Parathyroid adenoma (tissue), 2 donors: ENCODE results near the gene DRG1.

Experiments
- H2AFZ ChIP-seq: fragments of 300-600 bp; sonication (generic); one replicate; pipeline ENCODE4 v1.7.0; 2017; ENCODE audit warnings: antibody characterized with exemption, mild to moderate bottlenecking
- H3K27ac ChIP-seq: fragments of 300-600 bp; sonication (generic); one replicate; pipeline ENCODE4 v1.7.0; 2017
- H3K27me3 ChIP-seq: fragments of 300-600 bp; sonication (generic); one replicate; pipeline ENCODE4 v1.7.0; 2017; ENCODE audit warnings: low read length; ENCODE audit not compliant: control insufficient read depth, insufficient read depth
- H3K36me3 ChIP-seq: fragments of 300-600 bp; sonication (generic); one replicate; pipeline ENCODE4 v1.7.0; 2017; ENCODE audit warnings: low read length; ENCODE audit not compliant: control insufficient read depth, insufficient read depth
- H3K4me1 ChIP-seq: fragments of 300-600 bp; sonication (generic); one replicate; pipeline ENCODE4 v1.7.0; 2017; ENCODE audit warnings: control low read depth
- H3K4me2 ChIP-seq: fragments of 300-600 bp; sonication (generic); one replicate; pipeline ENCODE4 v1.7.0; 2017; ENCODE audit warnings: low read length
- H3K4me3 ChIP-seq: fragments of 300-600 bp; sonication (generic); one replicate; pipeline ENCODE4 v1.7.0; 2017; ENCODE audit warnings: low read depth, low read length
- H3K79me2 ChIP-seq: fragments of 300-600 bp; sonication (generic); one replicate; pipeline ENCODE4 v1.7.0; 2017; ENCODE audit warnings: control low read depth
- H3K9ac ChIP-seq: fragments of 300-600 bp; sonication (generic); one replicate; pipeline ENCODE4 v1.7.0; 2017; ENCODE audit warnings: mild to moderate bottlenecking
- H3K9me3 ChIP-seq: fragments of 300-600 bp; sonication (generic); one replicate; pipeline ENCODE4 v1.7.0; 2017; ENCODE audit warnings: low read length; ENCODE audit not compliant: control insufficient read depth
- TF ChIP-seq, protein P1 (sequence below): fragments of 300-600 bp; sonication (generic); IDR thresholded peaks from one replicate; pipeline ENCODE4 v1.7.0; 2017; ENCODE audit warnings: antibody characterized with exemption, mild to moderate bottlenecking
- donor health status: primary hyperparathyroidism.

Gene DRG1

DNA sequence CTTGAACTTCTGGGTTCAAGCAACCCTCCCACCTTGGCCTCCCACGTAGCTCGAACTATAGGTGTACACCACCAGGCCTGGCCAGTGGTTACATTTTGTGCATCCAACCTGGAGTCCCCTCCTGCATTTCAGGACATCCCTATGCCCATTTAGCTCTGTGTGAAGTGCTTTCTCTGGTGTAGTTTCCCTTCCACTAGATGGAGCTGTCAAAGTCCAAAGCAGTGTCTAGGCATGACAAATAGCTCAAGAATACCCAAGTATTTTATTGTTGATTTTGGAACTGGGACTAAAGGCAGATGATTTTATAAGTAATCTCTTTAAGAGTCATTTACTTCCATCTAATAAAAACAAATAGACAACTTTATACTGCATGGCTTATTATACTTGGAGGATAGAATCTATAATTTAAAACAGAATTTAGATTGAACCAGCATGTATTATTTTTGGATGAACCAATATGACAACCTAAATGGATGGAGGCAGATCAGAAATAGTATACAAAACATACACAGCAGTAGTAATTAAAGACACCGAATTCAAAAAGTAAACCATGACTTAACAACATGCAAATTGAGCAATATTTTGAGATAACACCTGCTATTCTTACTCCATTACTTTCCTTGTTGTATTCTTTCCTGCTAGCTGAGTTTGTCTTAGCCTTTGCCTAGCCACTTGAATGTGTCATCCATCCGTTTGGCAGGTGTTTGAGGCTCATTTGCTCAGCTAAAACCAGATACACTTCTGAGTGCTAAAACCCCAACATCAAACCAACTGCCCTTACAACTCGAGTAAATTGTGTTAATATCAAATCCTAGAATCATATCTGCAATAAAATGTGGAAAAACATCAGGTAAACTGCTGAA lies 52.5 kb downstream of the DRG1 start:
- Histone ChIP-seq H3K4me1 (peaks cover 2% of the 10 kb centered on the region), H2AFZ (no peak overlapping the region), H3K4me3 (no peak overlapping the region), H3K79me2 (no peaks in the 10 kb centered on the region), H3K27ac (no peak overlapping the region), H3K9me3 (no peaks in the 10 kb centered on the region), H3K36me3 (no peaks in the 10 kb centered on the region), H3K27me3 (no peaks in the 10 kb centered on the region), H3K4me2 (no peak overlapping the region), H3K9ac (no peak overlapping the region)
- TF ChIP-seq, protein P1, sequence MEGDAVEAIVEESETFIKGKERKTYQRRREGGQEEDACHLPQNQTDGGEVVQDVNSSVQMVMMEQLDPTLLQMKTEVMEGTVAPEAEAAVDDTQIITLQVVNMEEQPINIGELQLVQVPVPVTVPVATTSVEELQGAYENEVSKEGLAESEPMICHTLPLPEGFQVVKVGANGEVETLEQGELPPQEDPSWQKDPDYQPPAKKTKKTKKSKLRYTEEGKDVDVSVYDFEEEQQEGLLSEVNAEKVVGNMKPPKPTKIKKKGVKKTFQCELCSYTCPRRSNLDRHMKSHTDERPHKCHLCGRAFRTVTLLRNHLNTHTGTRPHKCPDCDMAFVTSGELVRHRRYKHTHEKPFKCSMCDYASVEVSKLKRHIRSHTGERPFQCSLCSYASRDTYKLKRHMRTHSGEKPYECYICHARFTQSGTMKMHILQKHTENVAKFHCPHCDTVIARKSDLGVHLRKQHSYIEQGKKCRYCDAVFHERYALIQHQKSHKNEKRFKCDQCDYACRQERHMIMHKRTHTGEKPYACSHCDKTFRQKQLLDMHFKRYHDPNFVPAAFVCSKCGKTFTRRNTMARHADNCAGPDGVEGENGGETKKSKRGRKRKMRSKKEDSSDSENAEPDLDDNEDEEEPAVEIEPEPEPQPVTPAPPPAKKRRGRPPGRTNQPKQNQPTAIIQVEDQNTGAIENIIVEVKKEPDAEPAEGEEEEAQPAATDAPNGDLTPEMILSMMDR: peak; percentile 16

DNA sequence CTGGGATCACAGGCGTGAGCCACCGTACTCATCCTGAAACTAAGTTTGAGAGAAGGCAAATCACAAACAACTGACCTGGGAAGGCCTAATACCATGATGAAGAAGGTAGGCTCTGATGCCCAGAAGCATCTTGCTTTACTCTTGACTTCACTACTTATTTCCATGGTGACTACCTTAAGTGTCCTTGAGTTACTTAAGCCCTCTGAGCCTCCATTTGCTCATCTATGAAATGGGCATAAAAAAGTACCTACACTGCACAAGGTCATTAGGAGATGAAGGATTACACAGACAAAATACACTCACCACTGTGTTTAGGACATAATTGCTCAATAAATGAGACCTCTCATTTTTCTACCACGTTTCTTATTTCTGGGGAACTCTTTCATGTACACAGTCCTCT lies 62.3 kb downstream of the DRG1 start:
- H3K4me2 ChIP-seq: no peak overlapping the region
- no peaks in the 10 kb centered on the region for H3K9me3 ChIP-seq
- H3K36me3 ChIP-seq: no peaks in the 10 kb centered on the region
- no peak overlapping the region for H2AFZ ChIP-seq
- H3K9ac ChIP-seq: no peak overlapping the region
- no peak overlapping the region for H3K4me3 ChIP-seq
- H3K27ac ChIP-seq: no peak overlapping the region
- H3K4me1 ChIP-seq: no peaks in the 10 kb centered on the region
- TF ChIP-seq, protein P1: no peak
- H3K79me2 ChIP-seq: no peaks in the 10 kb centered on the region
- no peaks in the 10 kb centered on the region for H3K27me3 ChIP-seq

DNA sequence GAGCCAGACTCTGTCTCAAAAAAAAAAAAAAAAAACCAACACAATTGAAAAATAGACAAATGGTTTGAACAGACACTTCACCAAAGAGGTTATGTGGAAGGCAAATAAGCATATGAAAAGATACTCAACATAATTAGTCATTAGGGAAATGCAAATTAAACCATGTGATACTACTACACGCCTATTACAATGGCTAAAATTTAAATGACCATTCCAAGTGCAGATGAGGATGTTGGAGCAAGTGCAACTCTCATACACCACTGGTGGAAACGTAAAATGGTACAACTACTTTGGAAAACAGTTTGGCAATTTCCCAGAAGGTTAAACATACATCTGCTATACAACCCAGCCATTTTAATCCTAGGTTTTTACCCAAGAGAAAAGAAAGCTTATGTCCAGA lies 65.9 kb downstream of the DRG1 start:
- no peaks in the 10 kb centered on the region for H3K27me3 ChIP-seq
- no peaks in the 10 kb centered on the region for H3K9me3 ChIP-seq
- H3K79me2 ChIP-seq: no peaks in the 10 kb centered on the region
- TF ChIP-seq, protein P1: no peak
- no peak overlapping the region for H2AFZ ChIP-seq
- H3K4me2 ChIP-seq: no peak overlapping the region
- no peak overlapping the region for H3K27ac ChIP-seq
- no peak overlapping the region for H3K9ac ChIP-seq
- no peaks in the 10 kb centered on the region for H3K4me1 ChIP-seq
- no peaks in the 10 kb centered on the region for H3K36me3 ChIP-seq
- H3K4me3 ChIP-seq: no peak overlapping the region

DNA sequence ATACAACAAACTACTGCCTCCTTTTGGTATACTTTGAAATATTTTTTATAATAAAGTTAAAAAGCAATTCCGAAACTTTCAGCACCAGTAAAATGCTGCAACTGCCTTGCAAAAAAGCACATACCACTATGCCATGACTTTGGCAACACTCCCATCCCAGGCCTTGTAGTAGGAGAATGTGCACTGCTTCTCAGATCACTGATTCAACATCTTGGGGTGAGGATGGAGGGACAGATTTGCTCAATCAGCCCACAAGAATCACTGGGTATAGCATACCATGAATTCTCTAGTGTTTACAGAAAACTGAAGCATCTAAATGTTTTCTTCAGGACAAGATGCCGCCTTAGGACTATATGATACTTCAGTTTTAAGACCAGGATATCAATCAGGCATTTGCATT lies 75.3 kb downstream of the DRG1 start:
- no peaks in the 10 kb centered on the region for H3K9me3 ChIP-seq

More for the DNA sequence above, 75.3 kb downstream of the DRG1 start:
- TF ChIP-seq, protein P1: no peak
- Histone ChIP-seq H3K9ac (no peak overlapping the region), H3K27me3 (no peaks in the 10 kb centered on the region), H3K4me3 (no peak overlapping the region), H2AFZ (no peak overlapping the region), H3K36me3 (no peaks in the 10 kb centered on the region), H3K27ac (no peak overlapping the region), H3K4me1 (no peaks in the 10 kb centered on the region), H3K79me2 (peaks cover 14% of the 10 kb centered on the region), H3K4me2 (no peak overlapping the region)
